Esophagus (tissue), 2 donors: ENCODE results near the gene HDDC3. TPM values are rescaled to one million over a fixed set of nuclear protein-coding genes. Genes with fewer than 3 reads are reported as not detected.

ENCODE experiments used
- H3K27ac ChIP-seq, 2 donors: one replicate each; pipeline ENCODE4 v1.5.1; 2013; ENCODE audit warnings: low read depth in 2 of 2, mild to moderate bottlenecking in 2 of 2, inconsistent platforms in 1 of 2, low read length in 1 of 2, moderate library complexity in 1 of 2
- H3K27me3 ChIP-seq, 2 donors: one replicate each; pipeline ENCODE4 v1.6.1; 2013; ENCODE audit warnings: low read length in 2 of 2, control low read depth in 1 of 2, mild to moderate bottlenecking in 1 of 2; ENCODE audit not compliant: insufficient read depth in 2 of 2, control insufficient read depth in 1 of 2
- H3K36me3 ChIP-seq, 2 donors: one replicate each; pipeline ENCODE4 v1.6.1; 2013; ENCODE audit warnings: low read length in 1 of 2; ENCODE audit not compliant: control insufficient read depth in 2 of 2, insufficient read depth in 2 of 2
- H3K4me1 ChIP-seq, 2 donors: one replicate each; pipeline ENCODE4 v1.6.1; 2013; ENCODE audit warnings: low read length in 1 of 2; ENCODE audit not compliant: control insufficient read depth in 2 of 2, insufficient read depth in 2 of 2
- H3K4me3 ChIP-seq, 2 donors: one replicate each; pipeline ENCODE4 v1.5.1; 2013; ENCODE audit warnings: low read length in 2 of 2, mild to moderate bottlenecking in 2 of 2, low read depth in 1 of 2, moderate library complexity in 1 of 2
- H3K9me3 ChIP-seq, 2 donors: one replicate each; pipeline ENCODE4 v1.6.1; 2013; ENCODE audit warnings: mild to moderate bottlenecking in 2 of 2, low read depth in 1 of 2, low read length in 1 of 2, moderate library complexity in 1 of 2; ENCODE audit not compliant: control insufficient read depth in 2 of 2, insufficient read depth in 1 of 2
- WGBS, 2 donors: extraction: QIAGEN DNeasy Blood & Tissue Kit; methylation state at CpG; one replicate each; pipeline ENCODE4 v1.1.7; 2013; 5-methylcytosine and 5-hydroxymethylcytosine counted together
- polyA plus RNA-seq, 2 donors: library from polyadenylated mRNA; stranded (reverse); fragments of 200-250 nt; gene quantifications; one replicate each; pipeline ENCODE4 v1.2.3, GENCODE V29; 2013
- donor health status: healthy with polysubstance abuse.
- donor health status: Bipolar disorder and iron deficiency.

HDDC3 gene
- polyA plus RNA-seq, 2 donors = 9.1 to 10.5 TPM

DNA sequence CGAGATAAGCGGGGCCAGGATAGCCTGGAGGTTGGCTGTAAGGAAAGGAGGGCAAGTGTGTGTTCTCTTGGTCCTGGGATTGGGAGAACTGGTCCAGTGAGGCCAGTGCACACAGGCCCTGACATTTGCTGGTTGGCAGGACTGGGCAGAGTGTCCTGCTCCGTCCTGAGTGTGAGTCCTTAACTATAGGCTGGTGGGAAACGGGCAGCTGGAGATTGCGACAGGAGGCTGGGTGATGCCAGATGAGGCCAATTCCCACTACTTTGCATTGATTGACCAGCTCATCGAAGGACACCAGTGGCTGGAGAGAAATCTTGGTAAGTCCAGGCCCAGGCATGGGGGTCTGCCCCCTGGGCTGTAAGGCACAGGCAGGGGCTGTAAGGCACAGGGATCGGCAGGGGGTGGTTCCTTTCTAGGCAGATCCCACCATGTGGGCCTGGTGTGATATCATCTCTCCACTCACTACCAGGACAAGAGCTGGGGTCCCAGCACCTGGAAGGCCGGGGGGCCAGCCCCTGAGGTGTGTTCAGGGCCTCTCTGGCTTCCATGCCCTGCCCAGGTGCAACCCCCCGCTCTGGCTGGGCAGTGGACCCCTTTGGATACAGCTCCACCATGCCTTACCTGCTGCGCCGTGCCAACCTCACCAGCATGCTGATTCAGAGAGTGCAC, 26.0 kb downstream of the HDDC3 start:
- Histone ChIP-seq H3K27me3 (no peaks in the 10 kb centered on the region), H3K9me3 (no peaks in the 10 kb centered on the region), H3K27ac (no peak overlapping the region), H3K36me3 (peaks cover 31 to 45% of the 10 kb centered on the region in 2 donors), H3K4me3 (no peak overlapping the region), H3K4me1 (peaks cover 0 to 4% of the 10 kb centered on the region in 2 donors)
- 86 to 97% methylated on average over 11 of the region's 11 CpGs for WGBS, 2 donors

DNA sequence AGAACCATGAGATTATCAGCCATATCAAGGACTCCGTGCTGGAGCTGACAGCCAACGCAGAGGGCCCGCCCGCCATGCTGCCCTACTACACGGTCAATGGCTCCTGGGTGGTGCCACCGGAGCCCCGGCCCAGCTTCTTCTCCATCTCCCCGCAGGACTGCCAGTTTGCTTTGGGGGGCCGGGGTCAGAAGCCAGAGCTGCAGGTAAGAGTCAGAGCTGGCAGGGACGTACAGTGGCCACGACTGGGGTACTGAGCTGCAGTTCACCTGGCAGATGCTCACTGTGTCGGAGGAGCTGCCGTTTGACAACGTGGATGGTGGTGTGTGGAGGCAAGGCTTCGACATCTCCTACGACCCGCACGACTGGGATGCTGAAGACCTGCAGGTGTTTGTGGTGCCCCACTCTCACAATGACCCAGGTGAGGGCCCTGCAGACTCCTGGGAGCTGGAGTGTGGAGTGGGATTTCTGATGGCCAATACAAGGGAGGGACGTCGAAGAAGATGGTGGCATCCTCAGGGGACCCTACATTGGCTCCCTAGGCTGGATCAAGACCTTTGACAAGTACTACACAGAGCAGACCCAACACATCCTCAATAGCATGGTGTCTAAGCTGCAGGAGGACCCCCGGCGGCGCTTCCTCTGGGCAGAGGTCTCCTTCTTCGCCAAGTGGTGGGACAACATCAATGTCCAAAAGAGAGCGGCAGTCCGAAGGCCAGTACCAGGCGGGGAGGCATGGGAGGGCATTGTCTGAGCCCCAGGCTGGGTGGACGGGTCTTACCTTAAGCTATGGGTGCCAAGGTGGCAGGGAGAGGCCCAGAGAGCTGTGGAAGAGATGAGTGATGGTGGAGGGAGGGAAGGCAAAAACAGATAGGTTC, 26.8 kb downstream of the HDDC3 start:
- H3K27ac ChIP-seq = no peak overlapping the region
- no peaks in the 10 kb centered on the region for H3K27me3 ChIP-seq
- peaks cover 25 to 37% of the 10 kb centered on the region in 2 donors for H3K36me3 ChIP-seq
- no peak overlapping the region for H3K4me3 ChIP-seq
- WGBS, 2 donors = 94 to 96% methylated on average over 28 of the region's 28 CpGs
- no peaks in the 10 kb centered on the region for H3K9me3 ChIP-seq
- peaks cover 0 to 4% of the 10 kb centered on the region in 2 donors for H3K4me1 ChIP-seq

DNA sequence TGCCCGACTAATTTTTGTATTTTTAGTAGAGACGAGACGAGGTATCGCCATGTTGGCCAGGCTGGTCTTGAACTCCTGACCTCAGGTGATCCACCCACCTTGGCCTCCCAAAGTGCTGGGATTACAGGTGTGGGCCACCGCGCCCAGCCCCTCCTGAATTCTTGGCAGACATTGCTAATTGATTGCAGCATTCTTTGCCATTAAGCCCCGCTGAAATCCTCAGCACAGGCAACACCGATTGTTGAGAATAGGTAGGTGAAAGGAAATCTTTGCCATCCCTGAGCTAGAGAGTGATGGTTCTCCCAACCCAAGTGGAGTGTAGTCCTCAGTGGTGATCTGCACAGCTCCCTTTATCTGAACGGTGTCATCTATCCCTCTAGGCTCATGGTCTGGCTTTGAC, 27.6 kb downstream of the HDDC3 start:
- 90 to 94% methylated on average over 9 of the region's 9 CpGs for WGBS, 2 donors
- peaks cover 22 to 31% of the 10 kb centered on the region in 2 donors for H3K36me3 ChIP-seq
- no peaks in the 10 kb centered on the region for H3K27me3 ChIP-seq
- H3K9me3 ChIP-seq = no peaks in the 10 kb centered on the region
- peaks cover 0 to 4% of the 10 kb centered on the region in 2 donors for H3K4me1 ChIP-seq
- no peak overlapping the region for H3K4me3 ChIP-seq
- H3K27ac ChIP-seq = no peak overlapping the region

DNA sequence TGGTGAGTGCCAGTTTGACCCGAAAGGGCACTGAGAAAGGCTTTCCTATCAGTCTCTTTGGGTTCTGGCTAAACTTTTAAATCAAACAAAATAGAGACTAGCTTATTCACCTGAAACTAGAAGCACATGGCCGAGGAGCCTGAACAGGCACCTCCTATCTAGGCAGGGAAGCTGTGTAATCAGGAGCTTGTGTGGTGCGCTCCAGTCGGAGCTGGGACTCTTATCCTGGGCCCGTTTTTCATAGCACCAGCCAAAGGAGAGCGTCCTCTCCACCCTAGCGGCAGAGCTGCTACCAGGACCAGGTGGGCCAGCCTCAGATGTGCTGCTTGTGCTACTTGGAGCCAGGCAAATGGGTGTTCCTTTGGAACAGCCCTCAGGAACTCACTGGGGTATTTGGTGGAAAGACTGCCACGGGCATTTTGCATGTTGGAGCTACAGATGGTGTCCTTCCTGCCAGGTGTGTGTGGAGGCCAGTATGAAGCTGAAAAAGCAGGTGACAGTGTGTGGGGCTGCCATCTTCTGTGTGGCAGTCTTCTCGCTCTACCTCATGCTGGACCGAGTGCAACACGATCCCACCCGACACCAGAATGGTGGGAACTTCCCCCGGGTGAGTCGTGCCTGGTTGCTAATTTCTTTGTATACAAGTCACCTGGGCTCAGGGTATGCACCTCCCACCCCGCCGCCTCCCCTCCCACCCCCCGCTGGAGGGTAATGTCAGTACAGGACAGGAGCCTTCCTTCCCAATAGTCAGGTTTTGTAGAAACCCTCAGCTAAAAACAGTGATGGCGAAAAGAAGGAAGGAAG, 28.4 kb downstream of the HDDC3 start:
- peaks cover 0 to 4% of the 10 kb centered on the region in 2 donors for H3K4me1 ChIP-seq
- H3K4me3 ChIP-seq = peak overlapping the region in 1 of 2 donors; percentile 73
- 49 to 64% methylated on average over 18 of the region's 18 CpGs for WGBS, 2 donors
- H3K27ac ChIP-seq = peak overlapping the region; percentile 53 to 89
- no peaks in the 10 kb centered on the region for H3K9me3 ChIP-seq
- H3K36me3 ChIP-seq = peaks cover 22 to 26% of the 10 kb centered on the region in 2 donors
- no peaks in the 10 kb centered on the region for H3K27me3 ChIP-seq

DNA sequence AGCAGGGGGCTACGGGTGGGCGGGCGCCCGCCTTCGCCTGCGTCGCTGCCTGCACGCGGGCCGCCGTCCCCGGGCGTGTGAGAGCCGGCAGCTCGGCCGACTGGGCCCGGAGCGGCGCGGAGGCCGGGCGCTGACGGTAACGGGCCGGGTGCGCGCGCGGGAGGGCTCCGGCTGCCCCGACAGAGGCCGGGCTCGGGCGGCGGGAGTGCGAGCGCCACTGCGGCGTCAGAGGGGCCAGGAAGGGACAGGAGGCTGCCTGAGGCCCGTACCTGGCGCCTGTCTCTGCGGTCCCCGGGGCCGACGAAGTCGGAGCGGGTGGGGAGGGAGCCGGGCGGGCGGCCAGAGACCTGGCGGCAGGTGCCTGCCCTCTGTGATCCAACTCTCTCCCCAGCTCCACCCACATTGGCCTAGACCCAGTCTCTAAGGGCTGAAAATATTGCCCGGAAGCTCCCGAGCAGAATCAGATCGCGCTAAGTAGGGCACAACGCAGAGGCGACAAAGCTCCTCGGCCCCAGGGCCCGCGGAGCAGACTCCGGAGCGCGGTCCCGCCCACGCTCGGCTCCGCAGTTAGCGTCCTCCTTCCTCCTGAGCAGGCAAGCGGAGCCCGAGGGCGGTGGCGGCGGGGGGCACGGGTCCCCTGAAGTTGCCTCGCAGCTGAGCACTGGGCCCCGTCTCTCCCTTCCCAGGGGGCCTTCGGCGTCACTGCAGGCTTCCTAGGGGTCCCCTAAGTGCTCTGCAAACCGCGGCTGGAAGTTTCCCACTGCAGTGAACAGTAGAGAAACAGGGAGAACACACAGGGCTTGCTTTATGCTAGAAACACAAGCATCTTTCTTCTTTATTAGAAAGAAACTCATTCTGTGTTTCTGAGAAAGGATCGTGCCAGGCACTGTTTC, 29.3 kb downstream of the HDDC3 start, which contains the start of gene MAN2A2:
TSS of gene MAN2A2 (plus strand) at position 463 of the 893 bp plus-strand sequence. CDS start 906 bp downstream, outside the sequence.
- H3K9me3 ChIP-seq = no peaks in the 10 kb centered on the region

DNA sequence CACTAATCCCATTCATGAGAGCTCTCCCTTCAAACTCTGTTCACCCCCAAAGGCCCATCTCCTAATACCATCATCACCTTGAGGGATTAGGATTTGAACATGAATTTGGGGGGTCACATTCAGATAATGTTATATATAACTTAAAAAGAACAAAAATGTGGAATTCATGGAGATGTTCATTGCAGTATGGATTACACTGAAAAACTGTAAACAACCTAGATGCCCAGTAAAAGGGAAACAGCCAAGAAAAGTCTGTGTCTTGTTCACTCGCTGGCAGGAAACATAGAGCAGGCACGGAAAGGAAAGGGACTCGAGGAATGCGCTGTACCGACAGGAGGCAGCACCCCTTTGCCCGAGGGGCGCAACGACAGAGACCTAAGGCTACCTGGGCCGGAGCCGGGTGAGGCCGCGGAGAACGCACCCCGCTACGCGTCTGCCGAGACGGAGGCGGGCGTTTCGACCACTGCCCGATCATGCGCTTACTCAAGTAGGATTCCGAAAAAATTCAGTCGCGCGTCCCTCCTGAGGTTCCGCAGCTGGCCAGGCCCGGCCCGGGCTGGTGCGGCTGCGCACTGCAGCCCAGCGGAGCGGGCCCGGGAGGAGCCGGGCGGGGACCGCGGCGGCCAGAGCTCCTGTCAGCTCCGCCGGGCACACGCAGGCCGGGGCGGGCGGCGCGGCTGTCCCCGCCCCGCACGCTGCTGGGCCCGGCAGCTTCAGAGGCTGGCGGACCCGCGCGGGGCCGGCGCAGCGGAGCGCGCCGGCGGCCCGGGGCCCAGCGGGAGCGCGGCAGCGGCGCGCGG, 30.1 kb downstream of the HDDC3 start:
- Histone ChIP-seq H3K4me1 (peaks cover 0 to 4% of the 10 kb centered on the region in 2 donors), H3K27ac (peak overlapping the region; percentile 89 to 97), H3K36me3 (peaks cover 16 to 23% of the 10 kb centered on the region in 2 donors), H3K9me3 (no peaks in the 10 kb centered on the region), H3K4me3 (peak overlapping the region; percentile 73 to 85), H3K27me3 (no peaks in the 10 kb centered on the region)
- WGBS, 2 donors = 0% methylated on average over 67 to 71 of the region's 71 CpGs

More for the DNA sequence above, 29.3 kb downstream of the HDDC3 start, which contains the start of gene MAN2A2:
- Histone ChIP-seq H3K27me3 (no peaks in the 10 kb centered on the region), H3K4me1 (peaks cover 0 to 4% of the 10 kb centered on the region in 2 donors), H3K36me3 (peaks cover 22 to 26% of the 10 kb centered on the region in 2 donors), H3K27ac (peak within 1 kb of the TSS; percentile 89 to 97), H3K4me3 (peak within 1 kb of the TSS; percentile 73 to 85)
- WGBS, 2 donors = 0 to 1% methylated on average over 65 to 81 of the region's 81 CpGs

DNA sequence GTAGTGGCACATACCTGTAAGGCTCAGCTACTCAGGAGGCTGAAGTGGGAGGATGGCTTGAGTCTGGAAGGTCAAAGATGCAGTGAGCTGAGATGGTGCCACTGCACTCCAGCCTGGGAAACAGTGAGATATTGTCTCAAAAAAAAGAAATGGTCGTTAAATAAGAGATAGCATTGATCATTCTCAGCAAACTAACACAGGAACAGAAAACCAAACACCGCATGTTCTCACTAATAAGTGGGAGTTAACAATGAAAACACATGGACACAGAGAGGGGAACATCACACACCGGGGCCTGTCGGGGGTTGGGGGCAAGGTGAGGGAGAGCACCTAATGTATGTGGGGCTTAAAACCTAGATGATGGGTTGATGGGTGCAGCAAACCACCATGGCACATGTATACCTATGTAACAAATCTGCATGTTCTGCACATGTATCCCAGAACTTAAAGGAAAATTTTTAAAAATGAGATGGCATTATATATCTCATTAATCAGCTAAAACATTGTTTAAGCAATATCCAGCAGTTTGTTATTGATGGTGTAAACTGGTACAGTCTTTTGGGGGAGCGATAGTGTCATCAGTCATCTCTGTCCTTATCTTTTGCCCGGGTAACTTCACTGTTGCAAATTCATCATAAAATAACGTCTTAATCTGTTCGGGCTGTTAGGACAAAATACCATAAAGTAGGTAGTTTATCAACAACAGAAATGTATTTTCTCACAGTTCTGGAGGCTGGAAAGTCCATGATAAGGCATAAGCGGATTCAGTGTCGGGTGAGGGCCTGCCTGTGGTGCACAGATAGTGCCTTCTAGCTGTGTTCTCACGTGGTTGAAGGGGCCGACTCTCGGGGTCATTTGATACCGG, 30.9 kb downstream of the HDDC3 start:
- Histone ChIP-seq H3K36me3 (peaks cover 10 to 15% of the 10 kb centered on the region in 2 donors), H3K27me3 (no peaks in the 10 kb centered on the region), H3K4me1 (peaks cover 0 to 4% of the 10 kb centered on the region in 2 donors), H3K27ac (peak overlapping the region; percentile 66 to 89), H3K4me3 (no peak overlapping the region), H3K9me3 (no peaks in the 10 kb centered on the region)
- WGBS, 2 donors = 49 to 59% methylated on average over 14 of the region's 14 CpGs
